HAP-1 (cell line): ENCODE data around the gene PLEKHG5.
A peak's percentile ranks its signal among the peaks of the same experiment; 100 is the strongest.
"Not testable (repeated sequence)": the region's sequence is repeated elsewhere in the genome, so short reads cannot be mapped to it uniquely, and the experiment has no call there.

ENCODE experiments used
- DNase-seq, 2 experiments: peaks; one replicate each; pipeline ENCODE4 v3.0.0-alpha.2; 2016 to 2020; ENCODE audit warnings: low spot score in 2 of 2
- H3K27me3 ChIP-seq: fragments of 250-450 bp; sonication (Bioruptor Pico); 2 replicates; pipeline ENCODE4 v1.5.1; 2020; ENCODE audit warnings: low read depth, mild to moderate bottlenecking, moderate library complexity
- H3K36me3 ChIP-seq: fragments of 250-450 bp; sonication (Bioruptor Pico); replicated peaks from 2 replicates; pipeline ENCODE4 v1.5.1; 2020; ENCODE audit warnings: mild to moderate bottlenecking
- H3K4me1 ChIP-seq: fragments of 250-450 bp; sonication (Bioruptor Pico); 2 replicates; pipeline ENCODE4 v1.5.1; 2020; ENCODE audit warnings: mild to moderate bottlenecking
- H3K4me3 ChIP-seq: fragments of 250-450 bp; sonication (Bioruptor Pico); 2 replicates; pipeline ENCODE4 v1.5.1; 2020; ENCODE audit warnings: mild to moderate bottlenecking, moderate library complexity
- H3K9me3 ChIP-seq: fragments of 250-450 bp; sonication (Bioruptor Pico); 2 replicates; pipeline ENCODE4 v1.5.1; 2020; ENCODE audit warnings: mild to moderate bottlenecking, moderate library complexity
- in situ Hi-C: fragments of 300-500 bp; cut with MboI; formaldehyde crosslinking; loops from 3 replicates; pipeline ENCODE4 v1.14.3; 2020; ENCODE audit warnings: low sequenced_read_pairs, inconsistent platforms, mixed read lengths

Gene PLEKHG5

GRCh38 chr1:6443339-6444115 lies 47.9 kb downstream of the PLEKHG5 start:
- H3K36me3 ChIP-seq: no peaks in the 10 kb centered on the region
- H3K4me3 ChIP-seq: no peak overlapping the region
- peaks cover 23% of the 10 kb centered on the region for H3K27me3 ChIP-seq
- in situ Hi-C loops: no loop called here
- no peaks in the 10 kb centered on the region for H3K4me1 ChIP-seq
- H3K9me3 ChIP-seq: no peaks in the 10 kb centered on the region
- no peak for DNase-seq

- Histone ChIP-seq H3K4me3 (no peak overlapping the region), H3K4me1 (no peaks in the 10 kb centered on the region), H3K36me3 (no peaks in the 10 kb centered on the region), H3K9me3 (no peaks in the 10 kb centered on the region), H3K27me3 (peaks cover 3% of the 10 kb centered on the region)
- in situ Hi-C loops: no loop called here
- DNase-seq: no peak
Measured at GRCh38 chr1:6441586-6441985, 49.9 kb downstream of the PLEKHG5 start.

GRCh38 chr1:6440198-6441126 lies 51.0 kb downstream of the PLEKHG5 start:
- H3K36me3 ChIP-seq: no peaks in the 10 kb centered on the region
- no peaks in the 10 kb centered on the region for H3K9me3 ChIP-seq
- in situ Hi-C loops: no loop called here
- H3K4me1 ChIP-seq: no peaks in the 10 kb centered on the region
- peak; percentile 51 to 91 for DNase-seq
- no peaks in the 10 kb centered on the region for H3K27me3 ChIP-seq
- peak overlapping the region; percentile 23 for H3K4me3 ChIP-seq

GRCh38 chr1:6438047-6438525 lies 53.4 kb downstream of the PLEKHG5 start:
- H3K4me3 ChIP-seq: no peak overlapping the region
- in situ Hi-C loops: no loop called here
- no peaks in the 10 kb centered on the region for H3K4me1 ChIP-seq
- DNase-seq: peak; percentile 52 to 87
- no peaks in the 10 kb centered on the region for H3K27me3 ChIP-seq
- no peaks in the 10 kb centered on the region for H3K9me3 ChIP-seq
- H3K36me3 ChIP-seq: no peaks in the 10 kb centered on the region

GRCh38 chr1:6437012-6437700 lies 54.3 kb downstream of the PLEKHG5 start:
- H3K27me3 ChIP-seq, H3K4me1 ChIP-seq, H3K4me3 ChIP-seq, DNase-seq, in situ Hi-C loops, H3K36me3 ChIP-seq, H3K9me3 ChIP-seq: not testable (repeated sequence)

- DNase-seq, in situ Hi-C loops: not testable (repeated sequence)
Measured at GRCh38 chr1:6436277-6436676, 55.2 kb downstream of the PLEKHG5 start.

GRCh38 chr1:6435547-6435946 lies 55.9 kb downstream of the PLEKHG5 start:
- no peaks in the 10 kb centered on the region for H3K4me1 ChIP-seq
- DNase-seq: no peak
- H3K27me3 ChIP-seq: no peaks in the 10 kb centered on the region
- in situ Hi-C loops: no loop called here
- no peak overlapping the region for H3K4me3 ChIP-seq
- no peaks in the 10 kb centered on the region for H3K9me3 ChIP-seq
- no peaks in the 10 kb centered on the region for H3K36me3 ChIP-seq

More at GRCh38 chr1:6436277-6436676, 55.2 kb downstream of the PLEKHG5 start:
- H3K4me1 ChIP-seq, H3K9me3 ChIP-seq, H3K4me3 ChIP-seq, H3K27me3 ChIP-seq, H3K36me3 ChIP-seq: not testable (repeated sequence)

GRCh38 chr1:6435129-6435528 lies 56.3 kb downstream of the PLEKHG5 start:
- H3K27me3 ChIP-seq: no peaks in the 10 kb centered on the region
- no peaks in the 10 kb centered on the region for H3K9me3 ChIP-seq
- in situ Hi-C loops: no loop called here
- H3K4me3 ChIP-seq: no peak overlapping the region
- H3K4me1 ChIP-seq: no peaks in the 10 kb centered on the region
- no peaks in the 10 kb centered on the region for H3K36me3 ChIP-seq
- no peak for DNase-seq

GRCh38 chr1:6434186-6434585 lies 57.3 kb downstream of the PLEKHG5 start:
- H3K36me3 ChIP-seq: no peaks in the 10 kb centered on the region
- H3K4me3 ChIP-seq: no peak overlapping the region
- in situ Hi-C loops: no loop called here
- H3K27me3 ChIP-seq: no peaks in the 10 kb centered on the region
- H3K4me1 ChIP-seq: no peaks in the 10 kb centered on the region
- no peaks in the 10 kb centered on the region for H3K9me3 ChIP-seq
- no peak for DNase-seq

- H3K4me3 ChIP-seq, H3K27me3 ChIP-seq, H3K9me3 ChIP-seq, in situ Hi-C loops, DNase-seq, H3K4me1 ChIP-seq, H3K36me3 ChIP-seq: not testable (repeated sequence)
Measured at GRCh38 chr1:6431645-6432579, 59.6 kb downstream of the PLEKHG5 start.

GRCh38 chr1:6429660-6430411 lies 61.6 kb downstream of the PLEKHG5 start:
- in situ Hi-C loops: not testable (repeated sequence)

GRCh38 chr1:6428453-6428852 lies 63.0 kb downstream of the PLEKHG5 start:
- H3K27me3 ChIP-seq, DNase-seq, H3K4me3 ChIP-seq, in situ Hi-C loops, H3K4me1 ChIP-seq, H3K9me3 ChIP-seq, H3K36me3 ChIP-seq: not testable (repeated sequence)

More at GRCh38 chr1:6429660-6430411, 61.6 kb downstream of the PLEKHG5 start:
- H3K9me3 ChIP-seq, H3K36me3 ChIP-seq, DNase-seq, H3K4me1 ChIP-seq, H3K4me3 ChIP-seq, H3K27me3 ChIP-seq: not testable (repeated sequence)
